Measurements from ENCODE around the gene KANTR.
"Not testable (repeated sequence)": the region's sequence is repeated elsewhere in the genome, so short reads cannot be mapped to it uniquely, and the experiment has no call there.

Gene KANTR

DNA sequence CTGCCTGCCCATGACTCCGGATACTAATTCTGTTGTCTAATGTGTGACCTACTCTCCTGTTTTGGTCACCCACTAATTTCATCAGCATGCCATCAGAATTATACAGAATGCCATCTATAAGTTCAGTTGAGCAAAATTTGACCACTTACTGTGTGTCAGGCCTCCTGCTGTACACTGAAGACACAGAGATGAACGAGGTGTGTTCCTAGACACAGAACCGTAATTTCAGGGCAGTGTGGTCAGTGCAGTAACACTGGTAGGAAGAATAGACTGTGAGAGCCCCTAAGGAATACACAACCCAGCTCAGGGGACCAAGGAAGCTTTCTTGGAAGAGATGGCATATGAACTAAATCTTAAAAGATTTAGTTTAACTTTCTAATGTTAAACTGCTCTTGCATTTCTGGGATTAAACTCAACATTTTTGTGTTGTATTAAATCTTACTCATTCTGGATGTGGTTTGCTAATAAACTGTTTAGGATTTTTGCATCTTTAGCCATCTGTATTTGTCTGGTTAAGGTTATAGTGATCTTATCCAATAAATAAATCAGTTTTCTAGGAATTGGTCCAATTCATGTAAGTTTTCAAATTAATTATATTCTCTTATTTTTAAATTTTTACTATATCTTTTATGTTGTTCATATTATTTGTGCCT, 34.3 kb downstream of the KANTR start:
- DNase-seq (ENCODE audit: low spot score), result no peak

DNA sequence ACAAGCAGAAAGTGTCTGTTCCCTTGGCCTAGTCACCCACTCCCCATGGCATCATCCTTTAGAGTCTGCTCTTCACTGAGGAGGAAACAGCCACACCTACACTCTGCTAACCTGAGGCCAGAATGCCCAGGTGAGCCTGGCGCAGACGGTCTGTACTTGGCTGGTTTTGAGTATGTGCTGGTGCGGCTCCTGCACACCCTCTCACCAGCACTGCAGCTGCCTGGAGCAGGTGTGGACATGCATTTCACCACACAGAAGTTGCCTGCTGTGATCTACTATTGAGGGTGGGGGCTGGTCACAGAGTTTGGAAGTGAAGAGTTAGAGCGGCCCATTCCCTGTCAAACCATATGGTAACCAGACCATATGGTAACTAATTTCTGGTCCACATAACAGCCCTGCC, 39.5 kb downstream of the KANTR start:
- DNase-seq (ENCODE audit: low spot score), result no peak

DNA sequence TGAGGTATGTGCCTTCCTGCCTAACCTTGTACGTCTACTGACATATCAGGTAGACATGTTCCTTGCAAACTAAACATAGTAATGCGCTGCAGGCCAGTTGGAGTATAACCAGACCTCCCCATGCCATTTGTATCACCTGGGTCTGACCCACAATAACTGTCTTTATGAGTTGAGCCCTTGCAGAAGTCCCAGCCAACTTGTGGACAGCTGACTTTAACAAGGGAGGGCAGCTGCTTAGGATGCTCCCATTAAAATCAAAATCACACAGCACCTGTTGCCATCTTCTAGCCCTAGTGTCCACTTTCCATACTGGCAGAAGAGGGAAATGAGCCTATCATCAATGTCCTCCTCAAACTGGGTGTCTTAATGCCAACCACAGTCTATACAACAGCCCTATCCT, 41.6 kb downstream of the KANTR start:
- no peak for DNase-seq (ENCODE audit: low spot score)

GRCh38 chrX:53153581-53153980, 59.6 kb downstream of the KANTR start:
- DNase-seq (ENCODE audit: low spot score), result no peak

- DNase-seq (ENCODE audit: low spot score), result no peak
Observed at GRCh38 chrX:53155512-53156206, 61.7 kb downstream of the KANTR start.

GRCh38 chrX:53156207-53156596, 62.3 kb downstream of the KANTR start:
- DNase-seq (ENCODE audit: low spot score), result no peak

- no peak for DNase-seq (ENCODE audit: low spot score)
Observed at GRCh38 chrX:53159184-53159583, 65.2 kb downstream of the KANTR start.

GRCh38 chrX:53160297-53160983, 66.5 kb downstream of the KANTR start:
- no peak for DNase-seq (ENCODE audit: low spot score)

DNA sequence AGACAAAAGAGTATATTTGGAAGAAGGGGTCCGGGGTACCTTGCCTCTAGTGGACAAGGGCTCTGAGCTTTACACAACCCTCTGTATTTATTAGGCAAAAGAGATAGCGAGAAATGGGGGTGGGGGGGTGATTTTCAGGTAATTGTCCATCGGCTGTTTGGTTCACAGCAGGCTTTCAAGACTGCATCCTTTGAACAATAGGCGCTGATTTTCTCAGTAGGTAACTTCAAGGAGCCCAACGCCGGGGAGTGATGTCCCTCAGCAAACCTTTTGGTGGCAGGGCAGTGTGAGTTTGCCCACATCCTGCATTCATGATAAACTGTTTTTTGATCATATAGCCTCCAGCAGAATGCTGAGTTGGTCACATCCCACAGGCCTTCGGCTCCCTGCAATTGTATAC, 69.5 kb downstream of the KANTR start:
- no peak for DNase-seq (ENCODE audit: low spot score)

DNA sequence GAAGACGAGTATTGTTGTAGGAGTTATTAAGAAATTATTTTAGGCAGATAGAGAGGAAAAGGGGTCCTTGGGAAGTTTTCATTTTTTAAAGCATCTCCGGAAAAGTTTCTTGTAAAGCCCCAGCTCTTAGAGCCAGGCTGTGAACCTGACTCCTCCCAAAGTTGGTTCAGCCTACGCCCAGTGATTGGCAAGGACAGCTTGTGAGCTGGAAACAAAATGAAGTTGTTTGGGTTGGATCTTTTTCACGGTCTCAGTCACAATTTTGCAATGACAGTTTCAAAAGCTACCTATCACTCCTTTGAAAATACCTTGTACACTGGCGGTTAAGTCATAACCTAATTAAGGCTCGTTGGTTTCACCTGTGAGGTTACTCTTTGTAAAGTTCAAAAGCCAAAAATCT, 70.6 kb downstream of the KANTR start:
- DNase-seq (ENCODE audit: low spot score), result not testable (repeated sequence)

DNA sequence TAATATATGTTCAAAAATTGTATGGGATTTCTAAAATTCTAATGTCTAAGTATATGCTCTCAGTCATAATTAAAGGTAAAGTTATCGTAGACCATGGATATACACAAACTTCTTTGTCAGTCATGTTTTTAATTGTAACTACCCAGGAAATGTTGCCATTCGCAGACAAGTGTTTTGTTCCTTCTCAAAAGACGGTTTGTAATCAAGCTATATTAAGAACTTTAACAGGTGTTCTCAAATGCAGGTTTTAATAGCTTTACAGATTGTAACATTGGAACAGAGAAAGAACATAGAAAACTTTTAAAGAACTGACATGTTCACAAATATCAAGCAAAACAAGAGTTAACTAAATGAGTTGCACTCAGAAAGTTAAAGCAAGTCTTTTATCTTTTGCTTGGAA, 72.2 kb downstream of the KANTR start:
- no peak for DNase-seq (ENCODE audit: low spot score)

GRCh38 chrX:53171356-53171755, 77.4 kb downstream of the KANTR start:
- no peak for DNase-seq (ENCODE audit: low spot score)

All from D341Med (cell line).